Transverse colon (tissue), 4 donors: ENCODE measurements around the gene LMO7. TPM values are rescaled to one million over a fixed set of nuclear protein-coding genes. Genes with fewer than 3 reads are reported as not detected.

Source experiments
- DNase-seq: peaks from one replicate; pipeline ENCODE4 v3.0.0-alpha.2; 2019
- H3K27ac ChIP-seq, 4 donors: fragments of 200-600 bp; sonication (generic); 2 replicates each; pipeline ENCODE4 v1.5.1; 2016 to 2018; ENCODE audit warnings: inconsistent platforms in 4 of 4
- H3K27me3 ChIP-seq: fragments of 200-600 bp; sonication (generic); 2 replicates; pipeline ENCODE4 v1.5.1; 2017; ENCODE audit warnings: inconsistent platforms
- H3K36me3 ChIP-seq, 4 donors: fragments of 200-600 bp; sonication (generic); 2 replicates each; pipeline ENCODE4 v1.5.1; 2017 to 2019; ENCODE audit warnings: inconsistent platforms in 4 of 4
- H3K4me1 ChIP-seq, 4 donors: fragments of 200-600 bp; sonication (generic); 2 replicates each; pipeline ENCODE4 v1.5.1; 2017 to 2020; ENCODE audit warnings: inconsistent platforms in 4 of 4
- H3K4me3 ChIP-seq, 4 donors: fragments of 200-600 bp; sonication (generic); 1 replicate in 1 of 4; 2 replicates in 3 of 4; pipeline versions ENCODE4 v1.5.1 to v1.6.1; 2017 to 2019; ENCODE audit warnings: inconsistent platforms in 4 of 4
- H3K9me3 ChIP-seq, 2 donors: fragments of 200-600 bp; sonication (generic); 2 replicates each; pipeline ENCODE4 v1.5.1; 2017 to 2019; ENCODE audit warnings: inconsistent platforms in 2 of 2
- CTCF ChIP-seq, 5 experiments: fragments of 200-600 bp in 3 of 5; fragments of 450-650 bp in 2 of 5; sonication (generic) in 3 of 5; IDR thresholded peaks; 1 replicate in 2 of 5; 2 replicates in 3 of 5; pipeline ENCODE4 v1.5.1; 2016 to 2017; ENCODE audit warnings: antibody characterized with exemption in 5 of 5, inconsistent platforms in 3 of 5, mild to moderate bottlenecking in 2 of 5, moderate library complexity in 1 of 5
- EP300 ChIP-seq: sonication (generic); formaldehyde crosslinking; IDR thresholded peaks from one replicate; pipeline ENCODE4 v1.6.1; 2017; ENCODE audit warnings: antibody characterized with exemption, low read depth
- POLR2A ChIP-seq: fragments of 450-650 bp; IDR thresholded peaks from one replicate; pipeline ENCODE4 v1.6.1; 2016; ENCODE audit warnings: antibody characterized with exemption, mild to moderate bottlenecking, moderate library complexity
- POLR2AphosphoS5 ChIP-seq, 3 donors: sonication (generic); formaldehyde crosslinking; IDR thresholded peaks; one replicate each; pipeline ENCODE4 v1.6.1; 2016; ENCODE audit warnings: antibody characterized with exemption in 3 of 3
- WGBS, 2 donors: methylation state at CpG; one replicate each; pipeline ENCODE4 v1.1.5; 2018; ENCODE audit warnings: low coverage in 1 of 2; 5-methylcytosine and 5-hydroxymethylcytosine counted together
- in situ Hi-C, 4 donors: fragments of 200-750 bp; cut with MboI; loops; one replicate each; pipeline versions ENCODE4 v1.15.0 to v1.15.1; 2017; ENCODE audit warnings: low sequenced_read_pairs in 3 of 4, low pct_ligation_motif_present in 1 of 4, low pct_unique_long_range_greater_than_20kb in 1 of 4
- intact Hi-C: fragments of 100-400 bp; cut with DNase I; formaldehyde crosslinking; loops from one replicate; pipeline ENCODE4 v1.15.1; 2023; ENCODE audit warnings: low total_unique reads
- total RNA-seq, 4 donors: library from RNA; depleted of rRNA; stranded (reverse); fragments of >200 nt; gene quantifications; one replicate each; pipeline ENCODE4 v1.1.0, GENCODE V29; 2016

Gene LMO7
- total RNA-seq, 4 donors from 2014 or later: 82.6 to 304 (median 190) TPM

DNA sequence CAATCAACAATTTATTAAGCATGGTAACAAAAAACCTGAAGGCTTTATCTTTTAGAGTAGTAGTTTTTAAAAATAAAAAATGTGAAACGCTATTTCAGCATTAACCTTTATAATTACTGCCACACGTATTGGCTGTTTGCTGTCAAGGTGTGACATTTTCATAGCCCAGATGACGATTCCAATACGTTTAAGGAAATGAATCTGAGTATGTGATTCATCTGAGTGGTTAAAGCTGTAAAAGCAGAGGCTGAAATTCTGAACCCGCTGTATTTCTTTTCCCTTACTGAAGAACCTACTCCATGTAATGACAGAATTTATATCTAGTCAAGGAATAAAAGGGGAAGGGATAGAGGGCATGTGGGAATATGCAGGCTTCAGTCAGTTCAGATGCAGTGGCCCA is 166.0 kb downstream of the LMO7 start:
- peaks cover 7 to 46% (median 23%) of the 10 kb centered on the region in 4 donors for H3K4me1 ChIP-seq
- DNase-seq: no peak
- WGBS, 2 donors: 42 to 50% methylated on average over 5 of the region's 5 CpGs
- H3K9me3 ChIP-seq: no peaks in the 10 kb centered on the region
- peak in 1 of 3 donors; percentile 15 for TF ChIP-seq POLR2AphosphoS5 (IDR thresholded peaks at IDR 0.05)
- TF ChIP-seq CTCF (IDR thresholded peaks at IDR 0.05): no peak
- no peak for TF ChIP-seq EP300
- no peak for TF ChIP-seq POLR2A
- H3K27ac ChIP-seq: peak overlapping the region; percentile 71 to 85 (median 78)
- in situ Hi-C loops: no loop called here
- H3K36me3 ChIP-seq: peaks cover 0 to 7% (median 0%) of the 10 kb centered on the region in 4 donors
- no peak overlapping the region for H3K4me3 ChIP-seq
- no peaks in the 10 kb centered on the region for H3K27me3 ChIP-seq
- intact Hi-C loops: no loop called here

GRCh38 chr13:75803164-75803611 is 167.1 kb downstream of the LMO7 start:
- intact Hi-C loops (no loop called here), in situ Hi-C loops (no loop called here)
- peaks cover 0 to 7% (median 1%) of the 10 kb centered on the region in 4 donors for H3K36me3 ChIP-seq
- H3K4me1 ChIP-seq: peaks cover 0 to 36% (median 16%) of the 10 kb centered on the region in 4 donors
- no peaks in the 10 kb centered on the region for H3K27me3 ChIP-seq
- H3K9me3 ChIP-seq: no peaks in the 10 kb centered on the region
- H3K4me3 ChIP-seq: no peak overlapping the region
- DNase-seq: peak; percentile 35
- 25 to 27% methylated on average over 1 of the region's 1 CpG for WGBS, 2 donors
- H3K27ac ChIP-seq: peak overlapping the region; percentile 71 to 85 (median 78)
- peak; percentile 49 for TF ChIP-seq POLR2A
- TF ChIP-seq POLR2AphosphoS5 (IDR thresholded peaks at IDR 0.05): peak in 2 of 3 donors; percentile 71 to 75
- TF ChIP-seq EP300: no peak
- no peak for TF ChIP-seq CTCF (IDR thresholded peaks at IDR 0.05)

DNA sequence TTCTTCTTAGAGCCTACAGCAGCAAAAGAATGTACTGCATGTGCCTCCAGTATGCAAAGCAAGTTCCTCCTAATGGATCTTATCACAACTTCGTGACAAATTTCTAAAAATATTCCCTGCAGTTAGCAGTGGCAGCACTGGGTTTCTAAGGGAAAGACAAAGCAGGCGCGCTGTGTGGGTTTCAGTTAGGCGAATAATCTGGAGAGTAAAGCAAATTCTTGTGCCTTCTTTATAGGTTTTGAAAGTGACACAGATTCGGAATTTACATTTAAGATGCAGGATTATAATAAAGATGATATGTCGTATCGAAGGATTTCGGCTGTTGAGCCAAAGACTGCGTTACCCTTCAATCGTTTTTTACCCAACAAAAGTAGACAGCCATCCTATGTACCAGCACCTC is 167.9 kb downstream of the LMO7 start:
- in situ Hi-C loops (no loop called here), intact Hi-C loops (no loop called here)
- Histone ChIP-seq H3K4me1 (peaks cover 0 to 33% (median 11%) of the 10 kb centered on the region in 4 donors), H3K27me3 (no peaks in the 10 kb centered on the region), H3K9me3 (no peaks in the 10 kb centered on the region), H3K27ac (no peak overlapping the region), H3K4me3 (no peak overlapping the region), H3K36me3 (peaks cover 0 to 7% (median 1%) of the 10 kb centered on the region in 4 donors)
- WGBS, 2 donors: 82 to 88% methylated on average over 5 to 10 of the region's 10 CpGs
- no peak for DNase-seq
- TF ChIP-seq POLR2AphosphoS5 (IDR thresholded peaks at IDR 0.05) (no peak), EP300 (no peak), CTCF (IDR thresholded peaks at IDR 0.05) (no peak), POLR2A (no peak)

- H3K36me3 ChIP-seq: peaks cover 0 to 7% (median 1%) of the 10 kb centered on the region in 4 donors
These were observed 168.5 kb downstream of the LMO7 start for GRCh38 chr13:75804605-75805004.

More at GRCh38 chr13:75804605-75805004, 168.5 kb downstream of the LMO7 start:
- Histone ChIP-seq H3K4me3 (no peak overlapping the region), H3K27me3 (no peaks in the 10 kb centered on the region), H3K9me3 (no peaks in the 10 kb centered on the region), H3K27ac (no peak overlapping the region), H3K4me1 (peaks cover 0 to 29% (median 9%) of the 10 kb centered on the region in 4 donors)
- TF ChIP-seq POLR2A: no peak
- no peak for TF ChIP-seq CTCF (IDR thresholded peaks at IDR 0.05)
- no peak for TF ChIP-seq EP300
- TF ChIP-seq POLR2AphosphoS5 (IDR thresholded peaks at IDR 0.05): no peak
- 90 to 96% methylated on average over 4 of the region's 4 CpGs for WGBS, 2 donors
- no peak for DNase-seq
- intact Hi-C loops: no loop called here
- in situ Hi-C loops: no loop called here
